Esophagus squamous epithelium (tissue), 5 donors: Measurements from ENCODE around the gene FMR1. TPM values are rescaled to one million over a fixed set of nuclear protein-coding genes. Genes with fewer than 3 reads are reported as not detected.

Source experiments
- DNase-seq: peaks from one replicate; lab custom pipeline; 2025; lab: John Stamatoyannopoulos, UW
- H3K27ac ChIP-seq, 4 donors: fragments of 200-600 bp; sonication (generic); one replicate each; pipeline ENCODE4 v1.5.1; 2016 to 2019; ENCODE audit warnings: mild to moderate bottlenecking in 1 of 4
- H3K27me3 ChIP-seq, 4 donors: fragments of 200-600 bp; sonication (generic); 1 replicate in 3 of 4; 2 replicates in 1 of 4; pipeline versions ENCODE4 v1.5.1 to v1.6.0; 2017 to 2021; ENCODE audit warnings: antibody characterized with exemption in 1 of 4
- H3K36me3 ChIP-seq, 3 donors: fragments of 200-600 bp; sonication (generic); one replicate each; pipeline ENCODE4 v1.5.1; 2016 to 2019
- H3K4me1 ChIP-seq, 3 donors: fragments of 200-600 bp; sonication (generic); one replicate each; pipeline ENCODE4 v1.5.1; 2017 to 2019
- H3K4me3 ChIP-seq, 4 donors: fragments of 200-600 bp; sonication (generic); 1 replicate in 3 of 4; 2 replicates in 1 of 4; pipeline ENCODE4 v1.5.1; 2016 to 2019; ENCODE audit warnings: mild to moderate bottlenecking in 2 of 4, moderate library complexity in 1 of 4
- H3K9me3 ChIP-seq, 3 donors: fragments of 200-600 bp; sonication (generic); one replicate each; pipeline ENCODE4 v1.5.1; 2016 to 2019
- CTCF ChIP-seq, 6 experiments: fragments of 450-650 bp in 4 of 6; fragments of 200-600 bp in 2 of 6; sonication (generic) in 2 of 6; IDR thresholded peaks; one replicate each; pipeline ENCODE4 v1.5.1; 2016 to 2019; ENCODE audit warnings: antibody characterized with exemption in 6 of 6, mild to moderate bottlenecking in 4 of 6, moderate library complexity in 4 of 6
- POLR2A ChIP-seq, 4 donors: fragments of 450-650 bp; IDR thresholded peaks; one replicate each; pipeline ENCODE4 v1.6.1; 2017; ENCODE audit warnings: antibody characterized with exemption in 4 of 4, mild to moderate bottlenecking in 4 of 4, moderate library complexity in 3 of 4
- WGBS, 2 donors: methylation state at CpG; one replicate each; pipeline ENCODE4 v1.1.5; 2018; 5-methylcytosine and 5-hydroxymethylcytosine counted together
- intact Hi-C: fragments of 100-400 bp; cut with DNase I; formaldehyde crosslinking; loops from one replicate; pipeline ENCODE4 v1.15.0; 2022
- small RNA-seq, 4 donors: library from RNA; depleted of rRNA; stranded (forward); fragments of <200 nt; gene quantifications; one replicate each; pipeline ENCODE3, GENCODE V24; 2016
- total RNA-seq, 4 donors: library from RNA; depleted of rRNA; stranded (reverse); fragments of >200 nt; gene quantifications; one replicate each; pipeline ENCODE4 v1.1.0, GENCODE V29; 2016
- donor health status: DM: yes; HTN: yes; CAD: no.

The FMR1 gene
- total RNA-seq, 4 donors from 2014 or later = 12.8 to 37.4 (median 19.8) TPM

GRCh38 chrX:147962476-147962875, 50.8 kb downstream of the FMR1 start:
- no peaks in the 10 kb centered on the region for H3K27me3 ChIP-seq
- H3K4me3 ChIP-seq = no peak overlapping the region
- H3K4me1 ChIP-seq = no peaks in the 10 kb centered on the region
- intact Hi-C loops = no loop called here
- H3K36me3 ChIP-seq = no peaks in the 10 kb centered on the region
- no peak for DNase-seq
- TF ChIP-seq CTCF (IDR thresholded peaks at IDR 0.05) = no peak
- TF ChIP-seq POLR2A (IDR thresholded peaks at IDR 0.05) = no peak
- no peak overlapping the region for H3K27ac ChIP-seq
- H3K9me3 ChIP-seq = no peaks in the 10 kb centered on the region
- 68 to 89% methylated on average over 1 of the region's 1 CpG for WGBS, 2 donors

- no peak overlapping the region for H3K27ac ChIP-seq
- WGBS, 2 donors = 41 to 54% methylated on average over 4 to 6 of the region's 6 CpGs
- H3K4me3 ChIP-seq = no peak overlapping the region
- H3K4me1 ChIP-seq = no peaks in the 10 kb centered on the region
- TF ChIP-seq CTCF (IDR thresholded peaks at IDR 0.05) = no peak
- TF ChIP-seq POLR2A (IDR thresholded peaks at IDR 0.05) = no peak
- no peaks in the 10 kb centered on the region for H3K27me3 ChIP-seq
- H3K36me3 ChIP-seq = no peaks in the 10 kb centered on the region
- intact Hi-C loops = no loop called here
- no peak for DNase-seq
- H3K9me3 ChIP-seq = no peaks in the 10 kb centered on the region
Measured at GRCh38 chrX:147978931-147979330, 67.2 kb downstream of the FMR1 start.

GRCh38 chrX:147981038-147981752, 69.5 kb downstream of the FMR1 start, which contains the start of gene FMR1NB:
TSS of gene FMR1NB (plus strand) at chrX:147981337. CDS start at chrX:147981403, 66 bp downstream.
- H3K4me3 ChIP-seq = no peak within 1 kb of the TSS
- 93 to 100% methylated on average over 1 to 16 of the region's 35 CpGs for WGBS, 2 donors
- no peak within 1 kb of the TSS for H3K27ac ChIP-seq
- intact Hi-C loops = no loop called here
- no peaks in the 10 kb centered on the region for H3K27me3 ChIP-seq
- H3K9me3 ChIP-seq = no peaks in the 10 kb centered on the region
- no peak for DNase-seq
- no peaks in the 10 kb centered on the region for H3K4me1 ChIP-seq
- TF ChIP-seq POLR2A (IDR thresholded peaks at IDR 0.05) (no peak), CTCF (IDR thresholded peaks at IDR 0.05) (no peak)
- H3K36me3 ChIP-seq = no peaks in the 10 kb centered on the region

Small RNAs within 50 kb of the gene (small RNA-seq; reads per million reads assigned to genes)
- gene RF02118 = 0 reads per million in 4 donors

Other genes starting within 250 kb of the FMR1 start
- gene FMR1NB, start 69.4 kb downstream of the FMR1 start, total RNA-seq = not detected